Neural cell (in vitro differentiated cells): ENCODE measurements around the gene SYNRG.

Experiments used
- EP300 ChIP-seq: fragments of 450-650 bp; conservative IDR thresholded peaks from 2 replicates; pipeline ENCODE4 v1.6.1; 2014; ENCODE audit warnings: antibody characterized with exemption, mild to moderate bottlenecking, moderate library complexity; ENCODE audit not compliant: poor library complexity, severe bottlenecking
- EZH2 ChIP-seq: fragments of 200-600, 300-800 bp; shearing (Covaris generic), sonication (generic); IDR thresholded peaks from 2 replicates; pipeline ENCODE4 v1.6.1; 2014; ENCODE audit warnings: antibody characterized with exemption, low read length, borderline replicate concordance, mild to moderate bottlenecking; ENCODE audit not compliant: insufficient read depth, poor library complexity, severe bottlenecking
- POLR2AphosphoS5 ChIP-seq: IDR thresholded peaks from 2 replicates; pipeline ENCODE4 v1.6.1; 2012
- TF ChIP-seq, protein P1 (sequence below): fragments of 450-650 bp; IDR thresholded peaks from 2 replicates; pipeline ENCODE4 v1.5.1; 2014; ENCODE audit warnings: antibody characterized with exemption, mild to moderate bottlenecking, moderate library complexity; ENCODE audit not compliant: poor library complexity, severe bottlenecking

DNA sequence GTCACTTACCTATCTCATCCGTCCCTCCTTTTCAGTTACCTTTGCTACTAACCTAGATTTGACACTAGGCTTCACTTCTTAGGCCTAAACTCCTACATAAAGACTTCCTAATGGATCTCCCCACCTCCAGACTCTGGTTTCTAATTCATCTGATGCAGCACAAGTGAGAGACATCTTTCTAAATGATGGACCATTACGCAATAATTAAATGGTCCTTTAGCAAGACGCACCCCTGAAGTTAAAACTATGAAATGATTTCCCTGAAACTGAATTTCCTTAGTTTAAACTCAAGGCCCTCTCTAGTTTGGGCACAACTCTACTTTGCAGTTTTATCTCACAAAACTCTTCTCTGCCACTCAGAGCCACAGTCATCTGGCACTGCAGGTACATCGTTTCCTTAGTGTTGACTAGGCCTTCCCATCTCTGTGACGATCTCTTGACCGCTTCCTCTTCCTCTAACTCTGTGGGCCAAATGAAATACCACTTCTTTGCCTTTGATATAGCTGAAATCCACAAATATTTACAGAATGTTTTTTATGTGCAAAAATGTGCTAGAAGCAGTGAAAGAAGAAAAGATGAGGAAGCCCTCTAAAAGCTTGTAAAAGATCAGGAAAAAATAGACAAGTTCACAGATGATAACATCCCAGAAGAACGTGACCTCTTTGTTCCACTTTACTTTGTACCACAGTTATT, 3.3 kb downstream of the SYNRG start:
- TF ChIP-seq, protein P1, sequence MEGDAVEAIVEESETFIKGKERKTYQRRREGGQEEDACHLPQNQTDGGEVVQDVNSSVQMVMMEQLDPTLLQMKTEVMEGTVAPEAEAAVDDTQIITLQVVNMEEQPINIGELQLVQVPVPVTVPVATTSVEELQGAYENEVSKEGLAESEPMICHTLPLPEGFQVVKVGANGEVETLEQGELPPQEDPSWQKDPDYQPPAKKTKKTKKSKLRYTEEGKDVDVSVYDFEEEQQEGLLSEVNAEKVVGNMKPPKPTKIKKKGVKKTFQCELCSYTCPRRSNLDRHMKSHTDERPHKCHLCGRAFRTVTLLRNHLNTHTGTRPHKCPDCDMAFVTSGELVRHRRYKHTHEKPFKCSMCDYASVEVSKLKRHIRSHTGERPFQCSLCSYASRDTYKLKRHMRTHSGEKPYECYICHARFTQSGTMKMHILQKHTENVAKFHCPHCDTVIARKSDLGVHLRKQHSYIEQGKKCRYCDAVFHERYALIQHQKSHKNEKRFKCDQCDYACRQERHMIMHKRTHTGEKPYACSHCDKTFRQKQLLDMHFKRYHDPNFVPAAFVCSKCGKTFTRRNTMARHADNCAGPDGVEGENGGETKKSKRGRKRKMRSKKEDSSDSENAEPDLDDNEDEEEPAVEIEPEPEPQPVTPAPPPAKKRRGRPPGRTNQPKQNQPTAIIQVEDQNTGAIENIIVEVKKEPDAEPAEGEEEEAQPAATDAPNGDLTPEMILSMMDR, result no peak
- TF ChIP-seq EZH2, result no peak
- TF ChIP-seq POLR2AphosphoS5, result no peak
- no peak for TF ChIP-seq EP300
